Parathyroid adenoma (tissue), 2 donors: Measurements from ENCODE around the gene PRLR.

ENCODE experiments used
- H2AFZ ChIP-seq: fragments of 300-600 bp; sonication (generic); one replicate; pipeline ENCODE4 v1.7.0; 2017; ENCODE audit warnings: antibody characterized with exemption, mild to moderate bottlenecking
- H3K27ac ChIP-seq: fragments of 300-600 bp; sonication (generic); one replicate; pipeline ENCODE4 v1.7.0; 2017
- H3K27me3 ChIP-seq: fragments of 300-600 bp; sonication (generic); one replicate; pipeline ENCODE4 v1.7.0; 2017; ENCODE audit warnings: low read length; ENCODE audit not compliant: control insufficient read depth, insufficient read depth
- H3K36me3 ChIP-seq: fragments of 300-600 bp; sonication (generic); one replicate; pipeline ENCODE4 v1.7.0; 2017; ENCODE audit warnings: low read length; ENCODE audit not compliant: control insufficient read depth, insufficient read depth
- H3K4me1 ChIP-seq: fragments of 300-600 bp; sonication (generic); one replicate; pipeline ENCODE4 v1.7.0; 2017; ENCODE audit warnings: control low read depth
- H3K4me2 ChIP-seq: fragments of 300-600 bp; sonication (generic); one replicate; pipeline ENCODE4 v1.7.0; 2017; ENCODE audit warnings: low read length
- H3K4me3 ChIP-seq: fragments of 300-600 bp; sonication (generic); one replicate; pipeline ENCODE4 v1.7.0; 2017; ENCODE audit warnings: low read depth, low read length
- H3K79me2 ChIP-seq: fragments of 300-600 bp; sonication (generic); one replicate; pipeline ENCODE4 v1.7.0; 2017; ENCODE audit warnings: control low read depth
- H3K9ac ChIP-seq: fragments of 300-600 bp; sonication (generic); one replicate; pipeline ENCODE4 v1.7.0; 2017; ENCODE audit warnings: mild to moderate bottlenecking
- H3K9me3 ChIP-seq: fragments of 300-600 bp; sonication (generic); one replicate; pipeline ENCODE4 v1.7.0; 2017; ENCODE audit warnings: low read length; ENCODE audit not compliant: control insufficient read depth
- CTCF ChIP-seq: fragments of 300-600 bp; sonication (generic); IDR thresholded peaks from one replicate; pipeline ENCODE4 v1.7.0; 2017; ENCODE audit warnings: antibody characterized with exemption, mild to moderate bottlenecking
- donor health status: primary hyperparathyroidism.

Gene PRLR

GRCh38 chr5:35230038-35230611, at the start of gene PRLR:
Gene PRLR (minus strand): TSS chr5:35230487. CDS start chr5:35089620, 140,867 bp downstream.
- peak within 1 kb of the TSS; percentile 88 for H3K4me3 ChIP-seq
- H3K27ac ChIP-seq = peak within 1 kb of the TSS; percentile 92
- peak within 1 kb of the TSS; percentile 62 for H2AFZ ChIP-seq
- H3K4me1 ChIP-seq = peaks cover 34% of the 10 kb centered on the region
- peak within 1 kb of the TSS; percentile 78 for H3K4me2 ChIP-seq
- no peaks in the 10 kb centered on the region for H3K79me2 ChIP-seq
- H3K36me3 ChIP-seq = no peaks in the 10 kb centered on the region
- no peaks in the 10 kb centered on the region for H3K9me3 ChIP-seq
- H3K9ac ChIP-seq = peak within 1 kb of the TSS; percentile 93
- H3K27me3 ChIP-seq = no peaks in the 10 kb centered on the region
- no peak for TF ChIP-seq CTCF

GRCh38 chr5:35274839-35275509, 44.7 kb upstream of the PRLR start:
- no peaks in the 10 kb centered on the region for H3K27me3 ChIP-seq
- no peak overlapping the region for H3K9ac ChIP-seq
- no peaks in the 10 kb centered on the region for H3K79me2 ChIP-seq
- no peaks in the 10 kb centered on the region for H3K4me1 ChIP-seq
- H2AFZ ChIP-seq = no peak overlapping the region
- no peak overlapping the region for H3K4me3 ChIP-seq
- H3K4me2 ChIP-seq = no peak overlapping the region
- no peak for TF ChIP-seq CTCF
- H3K9me3 ChIP-seq = no peaks in the 10 kb centered on the region
- no peak overlapping the region for H3K27ac ChIP-seq
- no peaks in the 10 kb centered on the region for H3K36me3 ChIP-seq

- Histone ChIP-seq H3K79me2 (no peaks in the 10 kb centered on the region), H3K9ac (no peak overlapping the region), H3K27me3 (no peaks in the 10 kb centered on the region), H2AFZ (peak overlapping the region; percentile 29), H3K9me3 (no peaks in the 10 kb centered on the region), H3K4me1 (peaks cover 31% of the 10 kb centered on the region), H3K4me2 (no peak overlapping the region), H3K4me3 (no peak overlapping the region), H3K27ac (no peak overlapping the region), H3K36me3 (no peaks in the 10 kb centered on the region)
- TF ChIP-seq CTCF = no peak
Observed at GRCh38 chr5:35269006-35269405, 38.7 kb upstream of the PRLR start.

- Histone ChIP-seq H3K27ac (peak overlapping the region; percentile 5), H3K4me1 (peaks cover 38% of the 10 kb centered on the region), H3K27me3 (no peaks in the 10 kb centered on the region), H3K79me2 (no peaks in the 10 kb centered on the region), H3K9me3 (no peaks in the 10 kb centered on the region), H2AFZ (peak overlapping the region; percentile 83), H3K4me3 (no peak overlapping the region), H3K36me3 (no peaks in the 10 kb centered on the region), H3K4me2 (no peak overlapping the region), H3K9ac (no peak overlapping the region)
- no peak for TF ChIP-seq CTCF
Observed at GRCh38 chr5:35266276-35266675, 36.0 kb upstream of the PRLR start.

- no peaks in the 10 kb centered on the region for H3K27me3 ChIP-seq
- no peak overlapping the region for H3K4me2 ChIP-seq
- no peak for TF ChIP-seq CTCF
- no peaks in the 10 kb centered on the region for H3K36me3 ChIP-seq
- no peak overlapping the region for H3K9ac ChIP-seq
- peaks cover 38% of the 10 kb centered on the region for H3K4me1 ChIP-seq
- H3K4me3 ChIP-seq = no peak overlapping the region
- peak overlapping the region; percentile 13 for H2AFZ ChIP-seq
- no peaks in the 10 kb centered on the region for H3K79me2 ChIP-seq
- H3K27ac ChIP-seq = peak overlapping the region; percentile 73
- H3K9me3 ChIP-seq = no peaks in the 10 kb centered on the region
Observed at GRCh38 chr5:35264509-35264908, 34.2 kb upstream of the PRLR start.
